Natural killer cell (primary cell): ENCODE measurements around the gene GRIK1. TPM values are rescaled to one million over a fixed set of nuclear protein-coding genes. Genes with fewer than 3 reads are reported as not detected.

Source experiments
- ATAC-seq, 3 donors: fragments of 150-1000 bp in 2 of 3; fragments of 200-7000 bp in 1 of 3; cut with Tn5 transposase; 1 replicate in 1 of 3; 2 replicates in 2 of 3; pipeline ENCODE4 v1.10.0; 2021; ENCODE audit warnings: mild to moderate bottlenecking in 2 of 3, moderate library complexity in 2 of 3
- DNase-seq, 2 donors: peaks; one replicate each; pipeline versions ENCODE4 v3.0.0 to v3.0.0-alpha.2; 2013 to 2021; ENCODE audit warnings: mixed read lengths in 1 of 2
- H3K27ac ChIP-seq: one replicate; pipeline ENCODE4 v1.5.1; 2013; ENCODE audit warnings: mild to moderate bottlenecking, low read length
- H3K27me3 ChIP-seq: one replicate; pipeline ENCODE4 v1.6.1; 2013; ENCODE audit warnings: low read length; ENCODE audit not compliant: control insufficient read depth, insufficient read depth
- H3K36me3 ChIP-seq: one replicate; pipeline ENCODE4 v1.6.1; 2013; ENCODE audit warnings: low read length; ENCODE audit not compliant: control insufficient read depth, insufficient read depth
- H3K4me1 ChIP-seq: one replicate; pipeline ENCODE4 v1.6.1; 2013; ENCODE audit warnings: low read length; ENCODE audit not compliant: control insufficient read depth, insufficient read depth
- H3K4me3 ChIP-seq: one replicate; pipeline ENCODE4 v1.5.1; 2013; ENCODE audit warnings: low read length
- H3K9me3 ChIP-seq: one replicate; pipeline ENCODE4 v1.6.1; 2013; ENCODE audit warnings: low read length; ENCODE audit not compliant: control insufficient read depth, insufficient read depth
- H3K27ac Mint-ChIP-seq, 2 donors: one replicate each; pipeline ENCODE4 v1.8.0; 2022; ENCODE audit warnings: mild to moderate bottlenecking in 2 of 2, mixed read lengths in 2 of 2, moderate library complexity in 1 of 2
- H3K27me3 Mint-ChIP-seq, 2 donors: one replicate each; pipeline ENCODE4 v1.8.0; 2022; ENCODE audit warnings: low read depth in 2 of 2, mixed read lengths in 2 of 2
- H3K36me3 Mint-ChIP-seq: one replicate; pipeline ENCODE4 v1.8.0; 2022; ENCODE audit warnings: mixed read lengths
- H3K4me1 Mint-ChIP-seq, 2 donors: one replicate each; pipeline ENCODE4 v1.8.0; 2022; ENCODE audit warnings: mixed read lengths in 2 of 2
- H3K4me3 Mint-ChIP-seq: one replicate; pipeline ENCODE4 v1.8.0; 2022; ENCODE audit warnings: mild to moderate bottlenecking, moderate library complexity, mixed read lengths
- H3K9me3 Mint-ChIP-seq, 2 donors: one replicate each; pipeline ENCODE4 v1.8.0; 2022; ENCODE audit warnings: mixed read lengths in 2 of 2
- WGBS: methylation state at CpG from one replicate; pipeline ENCODE4 v1.1.7; 2013; ENCODE audit warnings: missing lambda C conversion rate; ENCODE audit not compliant: insufficient coverage; 5-methylcytosine and 5-hydroxymethylcytosine counted together
- intact Hi-C: fragments of 100-400 bp; cut with micrococcal nuclease; formaldehyde crosslinking; loops from one replicate; pipeline ENCODE4 v1.14.2; 2022
- total RNA-seq, 4 donors: library from RNA; stranded (reverse); fragments of 120-200 nt in 1 of 4; gene quantifications; one replicate each; pipeline versions ENCODE4 v1.2.3 to v1.2.4, GENCODE V29; 2013 to 2022
- TF ChIP-seq, protein P1 (sequence below): fragments of 200-600 bp; IDR thresholded peaks from one replicate; pipeline ENCODE4 v1.8.0; 2022; ENCODE audit warnings: antibody characterized with exemption

The GRIK1 gene
- total RNA-seq, 3 donors from 2014 or later (not counting 1 experiment from before 2014, with no cell fraction given) = not detected

DNA sequence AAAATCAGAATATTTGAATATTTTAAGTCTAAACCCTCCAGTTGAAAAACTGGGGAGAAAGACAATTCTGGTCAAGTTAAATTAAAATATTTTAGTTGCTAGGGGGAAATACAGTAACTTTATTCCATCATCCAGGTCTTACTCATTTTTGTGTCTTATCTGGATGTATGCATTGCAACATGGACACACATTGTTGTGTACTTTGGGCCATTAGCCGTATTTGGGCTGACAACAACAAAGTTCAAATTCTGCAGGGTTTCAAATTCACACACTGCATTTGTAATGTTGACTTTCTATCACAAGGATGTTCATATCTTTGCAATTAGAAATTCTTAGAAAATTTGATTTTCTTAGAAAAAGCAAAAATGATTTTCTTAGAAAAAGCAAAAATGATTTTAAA is 391.8 kb downstream of the GRIK1 start:
- H3K4me1 Mint-ChIP-seq = no peaks in the 10 kb centered on the region
- H3K9me3 Mint-ChIP-seq = no peaks in the 10 kb centered on the region
- H3K4me1 ChIP-seq = no peaks in the 10 kb centered on the region
- H3K27ac ChIP-seq = no peak overlapping the region
- H3K27me3 Mint-ChIP-seq = no peaks in the 10 kb centered on the region
- ATAC-seq (no peak), DNase-seq (no peak)
- no peaks in the 10 kb centered on the region for H3K36me3 Mint-ChIP-seq
- H3K36me3 ChIP-seq = no peaks in the 10 kb centered on the region
- no peaks in the 10 kb centered on the region for H3K27me3 ChIP-seq
- intact Hi-C loops = no loop called here
- WGBS = 85% methylated on average over 1 of the region's 1 CpG
- TF ChIP-seq, protein P1, sequence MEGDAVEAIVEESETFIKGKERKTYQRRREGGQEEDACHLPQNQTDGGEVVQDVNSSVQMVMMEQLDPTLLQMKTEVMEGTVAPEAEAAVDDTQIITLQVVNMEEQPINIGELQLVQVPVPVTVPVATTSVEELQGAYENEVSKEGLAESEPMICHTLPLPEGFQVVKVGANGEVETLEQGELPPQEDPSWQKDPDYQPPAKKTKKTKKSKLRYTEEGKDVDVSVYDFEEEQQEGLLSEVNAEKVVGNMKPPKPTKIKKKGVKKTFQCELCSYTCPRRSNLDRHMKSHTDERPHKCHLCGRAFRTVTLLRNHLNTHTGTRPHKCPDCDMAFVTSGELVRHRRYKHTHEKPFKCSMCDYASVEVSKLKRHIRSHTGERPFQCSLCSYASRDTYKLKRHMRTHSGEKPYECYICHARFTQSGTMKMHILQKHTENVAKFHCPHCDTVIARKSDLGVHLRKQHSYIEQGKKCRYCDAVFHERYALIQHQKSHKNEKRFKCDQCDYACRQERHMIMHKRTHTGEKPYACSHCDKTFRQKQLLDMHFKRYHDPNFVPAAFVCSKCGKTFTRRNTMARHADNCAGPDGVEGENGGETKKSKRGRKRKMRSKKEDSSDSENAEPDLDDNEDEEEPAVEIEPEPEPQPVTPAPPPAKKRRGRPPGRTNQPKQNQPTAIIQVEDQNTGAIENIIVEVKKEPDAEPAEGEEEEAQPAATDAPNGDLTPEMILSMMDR = no peak
- no peaks in the 10 kb centered on the region for H3K9me3 ChIP-seq
- no peak overlapping the region for H3K4me3 Mint-ChIP-seq
- H3K4me3 ChIP-seq = no peak overlapping the region
- H3K27ac Mint-ChIP-seq = no peak overlapping the region

DNA sequence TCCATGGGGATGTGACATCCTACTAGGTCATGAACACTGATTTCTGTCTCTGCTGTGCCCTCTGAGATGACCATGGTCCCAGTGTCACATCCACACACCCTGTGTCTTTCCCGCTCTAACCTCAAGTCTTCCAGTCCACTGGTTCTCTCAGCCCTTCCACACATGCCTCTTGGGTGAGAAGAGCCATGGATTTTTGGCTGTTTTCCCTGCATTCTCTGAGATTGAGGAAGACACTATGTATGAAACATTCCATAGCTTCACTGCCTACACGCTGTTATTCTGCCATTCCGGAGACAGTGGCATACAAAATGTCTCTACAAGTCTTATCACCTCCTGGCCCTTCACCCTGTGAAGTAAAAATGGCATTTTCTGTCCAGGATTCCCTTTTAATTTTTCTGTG is 393.7 kb downstream of the GRIK1 start:
- Histone ChIP-seq H3K4me3 (no peak overlapping the region), H3K36me3 (no peaks in the 10 kb centered on the region), H3K4me1 (no peaks in the 10 kb centered on the region), H3K27me3 (no peaks in the 10 kb centered on the region), H3K27ac (no peak overlapping the region), H3K9me3 (no peaks in the 10 kb centered on the region)
- Mint-ChIP-seq H3K36me3 (no peaks in the 10 kb centered on the region), H3K4me3 (no peak overlapping the region), H3K27me3 (no peaks in the 10 kb centered on the region), H3K9me3 (peaks cover 0 to 4% of the 10 kb centered on the region in 2 donors), H3K4me1 (no peaks in the 10 kb centered on the region), H3K27ac (no peak overlapping the region)
- WGBS = 92% methylated on average over 3 of the region's 3 CpGs
- intact Hi-C loops = no loop called here
- ATAC-seq (no peak), DNase-seq (no peak)
- TF ChIP-seq, protein P1 = no peak

DNA sequence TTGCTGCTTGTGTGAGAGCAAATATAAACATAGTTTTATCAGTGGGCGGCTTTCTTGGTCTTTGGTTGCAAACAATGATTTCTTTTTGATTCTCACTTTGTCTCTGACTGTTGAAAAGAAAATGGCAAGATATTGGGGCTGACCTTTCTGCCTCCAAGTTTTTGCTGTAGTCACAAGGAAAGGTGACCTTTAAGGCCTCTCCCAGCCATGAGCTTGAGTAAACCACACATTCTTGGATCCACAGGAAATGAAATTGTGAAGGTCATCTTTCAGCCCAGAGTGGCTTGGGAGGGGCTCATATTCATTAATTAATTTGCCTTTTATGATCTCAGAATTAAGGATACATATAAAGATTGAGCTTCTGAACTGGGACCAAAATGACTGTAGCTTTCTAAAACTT is 399.5 kb downstream of the GRIK1 start:
- Histone ChIP-seq H3K36me3 (no peaks in the 10 kb centered on the region), H3K27ac (no peak overlapping the region), H3K4me3 (no peak overlapping the region), H3K4me1 (no peaks in the 10 kb centered on the region), H3K27me3 (no peaks in the 10 kb centered on the region), H3K9me3 (no peaks in the 10 kb centered on the region)
- intact Hi-C loops = no loop called here
- Mint-ChIP-seq H3K27ac (no peak overlapping the region), H3K4me1 (no peaks in the 10 kb centered on the region), H3K36me3 (peaks cover 7% of the 10 kb centered on the region), H3K4me3 (no peak overlapping the region), H3K9me3 (peaks cover 8 to 9% of the 10 kb centered on the region in 2 donors), H3K27me3 (no peaks in the 10 kb centered on the region)
- WGBS = 94% methylated on average over 1 of the region's 1 CpG
- TF ChIP-seq, protein P1 = no peak
- no peak for DNase-seq
- no peak for ATAC-seq

DNA sequence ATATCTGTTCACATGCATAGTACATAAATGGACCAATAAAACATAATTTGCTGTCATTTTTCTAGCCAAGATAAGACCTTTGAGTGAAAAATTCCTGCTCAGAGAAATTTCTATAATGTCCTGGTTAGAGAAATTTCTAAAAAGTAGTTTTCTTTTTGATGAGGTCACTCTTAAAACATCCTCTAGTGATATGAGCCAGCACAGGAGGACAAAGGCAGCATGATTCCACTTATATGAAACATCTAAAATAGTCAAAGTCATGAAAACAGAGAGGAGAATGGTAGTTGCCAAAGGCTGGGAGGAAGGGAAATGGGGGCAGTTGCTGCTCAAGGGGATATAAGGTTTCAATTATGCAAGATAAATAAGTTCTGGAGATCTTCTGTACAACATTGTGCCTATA is 401.7 kb downstream of the GRIK1 start:
- Histone ChIP-seq H3K4me1 (no peaks in the 10 kb centered on the region), H3K4me3 (no peak overlapping the region), H3K9me3 (no peaks in the 10 kb centered on the region), H3K27ac (no peak overlapping the region), H3K36me3 (no peaks in the 10 kb centered on the region), H3K27me3 (no peaks in the 10 kb centered on the region)
- Mint-ChIP-seq H3K4me3 (no peak overlapping the region), H3K36me3 (peaks cover 7% of the 10 kb centered on the region), H3K27me3 (no peaks in the 10 kb centered on the region), H3K27ac (no peak overlapping the region), H3K9me3 (peaks cover 9 to 11% of the 10 kb centered on the region in 2 donors), H3K4me1 (no peaks in the 10 kb centered on the region)
- TF ChIP-seq, protein P1 = no peak
- intact Hi-C loops = no loop called here
- no peak for DNase-seq
- ATAC-seq = no peak
